AG04449 (cell line): ENCODE data around the gene NTM.

ENCODE experiments used
- CTCF ChIA-PET: fragments of 350-600 bp; formaldehyde crosslinking; extraction: SDS; loops from one replicate; lab custom pipeline; 2021; ENCODE audit warnings: antibody characterized with exemption; lab: Yijun Ruan, JAX
- POLR2A ChIA-PET: fragments of 400-600, 350-600 bp; formaldehyde crosslinking; extraction: SDS; loops from one replicate; lab custom pipeline; 2020; ENCODE audit warnings: antibody characterized with exemption, inconsistent platforms; lab: Yijun Ruan, JAX
- DNase-seq: peaks from one replicate; pipeline ENCODE4 v3.0.0-alpha.2; 2010; ENCODE audit warnings: low read depth, low spot score
- H3K4me3 ChIP-seq: 2 replicates; pipeline ENCODE4 v1.5.1; 2011; ENCODE audit warnings: low read depth, mild to moderate bottlenecking, control low read depth, low read length
- CTCF ChIP-seq: IDR thresholded peaks from one replicate; pipeline ENCODE4 v1.5.1; 2011; ENCODE audit warnings: mild to moderate bottlenecking, moderate library complexity, low read length, control low read depth, inconsistent platforms; ENCODE audit not compliant: insufficient read depth; ENCODE audit errors: missing control alignments

The NTM gene

DNA sequence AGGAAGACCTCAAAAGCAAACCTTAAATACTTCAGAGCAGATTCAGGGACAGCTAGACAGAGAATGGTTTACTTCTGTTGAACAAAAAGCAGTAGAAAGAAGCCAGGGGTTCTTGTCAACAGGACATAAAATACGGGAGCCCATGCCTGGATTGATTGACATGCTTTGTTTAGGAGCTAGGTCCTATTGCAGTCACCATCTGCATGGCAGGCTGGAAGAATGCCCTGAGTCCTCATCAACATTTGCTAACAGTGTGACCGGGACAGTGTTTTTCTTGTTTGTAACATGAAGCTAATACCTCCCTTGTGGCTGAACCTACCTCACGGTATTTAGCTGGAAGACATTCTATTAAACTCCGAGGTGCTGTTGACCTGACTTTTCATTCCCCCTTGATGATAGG is 225.4 kb downstream of the NTM start:
- no peak overlapping the region for H3K4me3 ChIP-seq
- CTCF ChIA-PET = interaction anchor here (1.1 to 5.2 kb wide), 4 partner anchors 15 to 93 kb away, joined by 3 to 30 read pairs (median 14); no protein-coding TSS in a partner anchor
- DNase-seq = no peak
- no peak for TF ChIP-seq CTCF
- POLR2A ChIA-PET = no interaction called here

DNA sequence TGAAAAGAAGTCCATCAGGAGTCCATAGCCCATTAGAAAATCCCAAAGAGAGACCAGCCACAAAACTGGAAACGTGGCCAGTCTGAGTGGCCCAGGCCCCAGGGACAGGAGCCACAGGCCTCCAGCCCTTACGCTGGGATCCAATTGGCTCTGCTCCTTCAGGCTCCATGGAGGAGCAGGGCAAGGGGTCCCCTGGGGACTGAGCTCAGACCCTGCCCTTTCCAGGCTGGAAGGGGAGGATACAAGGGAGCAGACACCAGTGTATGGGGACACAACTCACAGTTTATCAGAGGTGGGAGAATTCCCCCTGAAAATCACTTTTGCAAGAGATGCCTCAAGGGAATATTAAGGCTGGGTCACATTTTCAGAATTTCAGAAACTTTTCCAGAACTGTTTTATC is 227.5 kb downstream of the NTM start:
- H3K4me3 ChIP-seq = no peak overlapping the region
- no peak for DNase-seq
- TF ChIP-seq CTCF = no peak
- CTCF ChIA-PET = interaction anchor here (0.9 to 4.9 kb wide), 3 partner anchors 14 to 76 kb away, joined by 3 to 30 read pairs (median 4); no protein-coding TSS in a partner anchor
- POLR2A ChIA-PET = no interaction called here

DNA sequence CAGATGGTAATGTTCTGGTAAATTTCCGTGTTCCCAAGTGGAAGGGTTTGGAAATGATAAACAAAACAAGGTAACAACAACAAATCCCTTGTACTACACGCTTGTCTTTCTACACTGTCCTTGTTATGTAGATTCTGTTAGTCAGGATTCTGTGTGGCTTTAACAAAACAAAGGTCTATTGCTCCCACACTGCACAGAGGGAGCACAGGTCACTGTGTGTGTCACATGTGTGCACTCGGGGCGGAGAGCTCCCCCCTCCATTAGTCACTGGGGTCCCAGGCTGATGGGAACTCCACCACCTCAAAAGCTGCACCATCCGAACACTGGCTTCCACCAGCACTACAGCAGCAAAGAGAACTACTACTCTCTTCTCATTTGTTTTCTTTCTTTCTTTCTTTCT is 227.9 kb downstream of the NTM start:
- POLR2A ChIA-PET = no interaction called here
- CTCF ChIA-PET = no interaction called here
- no peak for DNase-seq

GRCh38 chr11:131599285-131599684 is 228.9 kb downstream of the NTM start:
- TF ChIP-seq CTCF = no peak
- ChIA-PET POLR2A (no interaction called here), CTCF (interaction anchor here (1.3 kb wide), 1 partner anchor 18 kb away, joined by 3 read pairs; no protein-coding TSS in a partner anchor)
- no peak overlapping the region for H3K4me3 ChIP-seq
- DNase-seq = no peak

More for the DNA sequence above, 227.9 kb downstream of the NTM start:
- no peak for TF ChIP-seq CTCF
- H3K4me3 ChIP-seq = no peak overlapping the region

GRCh38 chr11:131600628-131601027 is 230.2 kb downstream of the NTM start:
- TF ChIP-seq CTCF = no peak
- ChIA-PET CTCF (no interaction called here), POLR2A (no interaction called here)
- DNase-seq = no peak
- H3K4me3 ChIP-seq = no peak overlapping the region

- TF ChIP-seq CTCF = no peak
- CTCF ChIA-PET = no interaction called here
- no peak overlapping the region for H3K4me3 ChIP-seq
- POLR2A ChIA-PET = no interaction called here
- no peak for DNase-seq
Observed at GRCh38 chr11:131601586-131601985, 231.2 kb downstream of the NTM start.
